ENCODE results near the gene CDH10. TPM values are rescaled to one million over a fixed set of nuclear protein-coding genes. Genes with fewer than 3 reads are reported as not detected.

The CDH10 gene
- total RNA-seq, 1 donor from 2014 or later: not detected

DNA sequence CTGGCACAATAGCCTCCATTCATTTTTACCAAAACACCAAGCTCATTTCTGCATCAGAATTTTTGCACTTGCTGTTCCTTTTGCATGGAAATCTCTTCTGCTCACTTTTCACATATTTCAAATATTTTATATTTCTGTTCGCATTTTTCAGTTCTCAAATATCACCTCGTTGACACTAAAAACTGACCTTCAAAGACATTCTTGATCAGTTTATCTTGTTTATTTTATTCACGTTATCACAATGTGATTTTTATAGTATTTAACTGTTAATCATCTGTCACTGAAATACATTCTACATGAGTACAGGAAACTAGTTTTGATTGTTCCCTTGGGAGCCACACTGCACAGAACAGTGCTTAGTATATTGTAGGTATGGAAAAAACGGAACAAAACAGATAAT lies 29.6 kb downstream of the CDH10 start:
- intact Hi-C loops (cut with micrococcal nuclease): no loop called here
- Histone ChIP-seq H3K27me3 (ENCODE audit: low read depth) (no peaks in the 10 kb centered on the region), H3K9me3 (replicated peaks) (no peaks in the 10 kb centered on the region), H3K27ac (replicated peaks) (no peak overlapping the region), H3K36me3 (no peaks in the 10 kb centered on the region), H3K4me1 (no peaks in the 10 kb centered on the region), H3K4me3 (no peak overlapping the region)
- TF ChIP-seq, protein P1, sequence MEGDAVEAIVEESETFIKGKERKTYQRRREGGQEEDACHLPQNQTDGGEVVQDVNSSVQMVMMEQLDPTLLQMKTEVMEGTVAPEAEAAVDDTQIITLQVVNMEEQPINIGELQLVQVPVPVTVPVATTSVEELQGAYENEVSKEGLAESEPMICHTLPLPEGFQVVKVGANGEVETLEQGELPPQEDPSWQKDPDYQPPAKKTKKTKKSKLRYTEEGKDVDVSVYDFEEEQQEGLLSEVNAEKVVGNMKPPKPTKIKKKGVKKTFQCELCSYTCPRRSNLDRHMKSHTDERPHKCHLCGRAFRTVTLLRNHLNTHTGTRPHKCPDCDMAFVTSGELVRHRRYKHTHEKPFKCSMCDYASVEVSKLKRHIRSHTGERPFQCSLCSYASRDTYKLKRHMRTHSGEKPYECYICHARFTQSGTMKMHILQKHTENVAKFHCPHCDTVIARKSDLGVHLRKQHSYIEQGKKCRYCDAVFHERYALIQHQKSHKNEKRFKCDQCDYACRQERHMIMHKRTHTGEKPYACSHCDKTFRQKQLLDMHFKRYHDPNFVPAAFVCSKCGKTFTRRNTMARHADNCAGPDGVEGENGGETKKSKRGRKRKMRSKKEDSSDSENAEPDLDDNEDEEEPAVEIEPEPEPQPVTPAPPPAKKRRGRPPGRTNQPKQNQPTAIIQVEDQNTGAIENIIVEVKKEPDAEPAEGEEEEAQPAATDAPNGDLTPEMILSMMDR (IDR thresholded peaks at IDR 0.05; ENCODE audit: borderline replicate concordance): no peak
- DNase-seq: no peak

DNA sequence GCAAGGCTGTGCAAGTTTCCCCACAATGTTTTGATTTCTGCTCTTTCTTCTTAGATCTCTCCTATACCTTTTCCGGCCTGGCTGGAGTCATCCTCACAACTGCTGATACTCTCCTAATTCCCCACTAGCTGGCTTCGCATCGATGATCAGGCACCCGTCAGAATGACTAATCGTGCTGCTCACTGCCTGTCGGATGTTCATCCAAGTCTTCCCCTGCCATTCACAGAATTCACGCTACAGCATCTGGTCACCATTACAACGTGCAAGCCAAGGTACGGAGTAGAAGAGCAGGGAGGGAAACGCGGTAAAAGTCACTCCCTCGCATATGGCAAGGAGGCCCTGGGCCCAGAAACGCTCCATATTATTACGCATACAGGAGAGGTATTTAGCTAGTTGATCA lies 35.1 kb downstream of the CDH10 start:
- TF ChIP-seq, protein P1 (IDR thresholded peaks at IDR 0.05; ENCODE audit: borderline replicate concordance): no peak
- no peaks in the 10 kb centered on the region for H3K4me1 ChIP-seq
- H3K9me3 ChIP-seq (replicated peaks): no peaks in the 10 kb centered on the region
- intact Hi-C loops (cut with micrococcal nuclease): no loop called here
- no peak overlapping the region for H3K27ac ChIP-seq (replicated peaks)
- H3K36me3 ChIP-seq: no peaks in the 10 kb centered on the region
- no peak for DNase-seq
- no peaks in the 10 kb centered on the region for H3K27me3 ChIP-seq (ENCODE audit: low read depth)
- H3K4me3 ChIP-seq: no peak overlapping the region

DNA sequence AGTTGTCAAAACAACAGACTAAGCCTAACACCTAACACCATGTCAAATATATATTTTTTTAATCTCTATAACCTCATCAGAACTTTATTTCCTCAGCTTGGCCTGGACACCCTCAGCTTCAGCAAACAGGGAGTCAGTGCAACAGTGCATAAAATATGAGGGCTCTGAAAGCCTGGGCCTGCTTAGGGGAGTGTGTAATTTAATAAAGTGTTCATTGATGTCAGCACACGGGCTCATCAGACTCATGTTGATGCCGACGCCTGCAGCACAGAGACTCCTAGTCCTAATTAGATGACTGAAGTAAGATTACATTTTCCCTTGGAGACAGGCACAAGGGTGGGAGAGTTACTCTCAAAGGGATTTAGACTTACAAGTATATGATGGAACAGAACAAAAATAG lies 37.8 kb downstream of the CDH10 start:
- TF ChIP-seq, protein P1 (IDR thresholded peaks at IDR 0.05; ENCODE audit: borderline replicate concordance): no peak
- Histone ChIP-seq H3K27me3 (ENCODE audit: low read depth) (no peaks in the 10 kb centered on the region), H3K27ac (replicated peaks) (no peak overlapping the region), H3K4me1 (no peaks in the 10 kb centered on the region), H3K9me3 (replicated peaks) (no peaks in the 10 kb centered on the region), H3K36me3 (no peaks in the 10 kb centered on the region), H3K4me3 (no peak overlapping the region)
- no peak for DNase-seq
- intact Hi-C loops (cut with micrococcal nuclease): no loop called here

DNA sequence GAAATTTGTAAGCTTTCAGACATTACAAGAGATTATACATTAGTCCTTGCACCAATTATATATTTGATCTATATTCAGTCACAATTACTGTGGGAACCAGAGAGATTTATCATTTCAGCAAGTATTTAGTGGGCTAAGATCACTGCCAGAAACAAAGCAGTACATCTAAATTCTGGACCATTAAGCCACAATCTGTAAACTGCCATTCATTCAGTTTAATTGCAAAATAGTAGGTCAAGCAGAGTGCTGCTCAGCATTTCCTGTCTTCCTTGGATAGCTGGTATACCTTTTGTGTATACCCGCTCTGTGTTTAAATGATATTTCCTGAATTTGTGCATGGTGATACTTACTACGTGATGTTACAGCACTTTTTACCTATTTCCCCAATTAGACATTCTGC lies 42.6 kb downstream of the CDH10 start:
- Histone ChIP-seq H3K27ac (replicated peaks) (no peak overlapping the region), H3K4me1 (no peaks in the 10 kb centered on the region), H3K4me3 (no peak overlapping the region), H3K27me3 (ENCODE audit: low read depth) (no peaks in the 10 kb centered on the region), H3K36me3 (no peaks in the 10 kb centered on the region), H3K9me3 (replicated peaks) (no peaks in the 10 kb centered on the region)
- no peak for DNase-seq
- intact Hi-C loops (cut with micrococcal nuclease): no loop called here
- TF ChIP-seq, protein P1 (IDR thresholded peaks at IDR 0.05; ENCODE audit: borderline replicate concordance): no peak

DNA sequence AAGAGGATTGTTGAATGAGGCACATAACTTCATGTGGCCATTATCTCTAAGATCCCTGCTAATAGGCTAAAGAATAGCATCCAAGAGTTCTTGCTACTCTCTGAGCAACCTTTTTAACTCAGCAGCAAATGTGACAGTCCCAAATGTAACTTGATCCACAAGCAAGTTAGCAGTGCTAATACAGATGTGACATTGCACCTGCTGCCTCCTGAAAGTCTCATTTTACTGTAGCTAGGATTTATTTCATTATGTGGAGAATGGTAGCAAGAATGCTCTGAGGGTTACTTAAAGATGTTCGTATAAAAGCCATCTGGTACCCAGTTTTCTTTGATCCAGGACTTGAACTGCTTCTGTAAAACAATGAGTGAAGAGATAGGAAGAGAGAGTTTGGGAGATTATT lies 45.8 kb downstream of the CDH10 start:
- Histone ChIP-seq H3K9me3 (replicated peaks) (no peaks in the 10 kb centered on the region), H3K27me3 (ENCODE audit: low read depth) (no peaks in the 10 kb centered on the region), H3K27ac (replicated peaks) (no peak overlapping the region), H3K4me3 (no peak overlapping the region), H3K4me1 (no peaks in the 10 kb centered on the region), H3K36me3 (no peaks in the 10 kb centered on the region)
- intact Hi-C loops (cut with micrococcal nuclease): no loop called here
- TF ChIP-seq, protein P1 (IDR thresholded peaks at IDR 0.05; ENCODE audit: borderline replicate concordance): no peak
- DNase-seq: no peak

DNA sequence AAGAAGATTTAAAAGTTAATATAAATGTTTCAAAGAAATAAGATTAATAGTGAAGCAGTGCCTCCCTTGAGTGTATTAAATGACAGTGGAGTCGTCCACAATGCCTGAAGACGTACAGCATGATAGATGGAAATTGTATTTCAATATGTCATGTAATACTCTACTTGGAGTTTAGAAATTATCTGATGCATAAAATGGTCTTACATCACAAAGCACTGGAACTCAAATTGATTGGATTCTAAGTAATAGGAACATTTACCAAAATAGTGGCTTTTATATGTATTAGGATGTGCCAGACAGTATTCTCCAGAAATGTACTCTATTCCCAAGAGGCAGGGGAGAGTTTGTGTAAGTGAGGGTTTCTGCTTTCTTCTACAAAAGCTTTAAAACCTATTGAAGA lies 49.4 kb downstream of the CDH10 start:
- intact Hi-C loops (cut with micrococcal nuclease): no loop called here
- no peak for DNase-seq
- Histone ChIP-seq H3K4me3 (no peak overlapping the region), H3K27ac (replicated peaks) (no peak overlapping the region), H3K27me3 (ENCODE audit: low read depth) (no peaks in the 10 kb centered on the region), H3K36me3 (no peaks in the 10 kb centered on the region), H3K4me1 (no peaks in the 10 kb centered on the region), H3K9me3 (replicated peaks) (no peaks in the 10 kb centered on the region)
- TF ChIP-seq, protein P1 (IDR thresholded peaks at IDR 0.05; ENCODE audit: borderline replicate concordance): no peak

Measured in left ventricle myocardium inferior (tissue), 1 donor.